NCI-H2227 (cell line): ENCODE data around the gene CDT1.
A peak's percentile ranks its signal among the peaks of the same experiment; 100 is the strongest.

Source experiments
- DNase-seq: peaks from one replicate; lab custom pipeline; 2025; ENCODE audit not compliant: unreplicated experiment; lab: John Stamatoyannopoulos, UW

The CDT1 gene

GRCh38 chr16:88804173-88804551 is 573 bp downstream of the CDT1 start:
- DNase-seq = no peak

DNA sequence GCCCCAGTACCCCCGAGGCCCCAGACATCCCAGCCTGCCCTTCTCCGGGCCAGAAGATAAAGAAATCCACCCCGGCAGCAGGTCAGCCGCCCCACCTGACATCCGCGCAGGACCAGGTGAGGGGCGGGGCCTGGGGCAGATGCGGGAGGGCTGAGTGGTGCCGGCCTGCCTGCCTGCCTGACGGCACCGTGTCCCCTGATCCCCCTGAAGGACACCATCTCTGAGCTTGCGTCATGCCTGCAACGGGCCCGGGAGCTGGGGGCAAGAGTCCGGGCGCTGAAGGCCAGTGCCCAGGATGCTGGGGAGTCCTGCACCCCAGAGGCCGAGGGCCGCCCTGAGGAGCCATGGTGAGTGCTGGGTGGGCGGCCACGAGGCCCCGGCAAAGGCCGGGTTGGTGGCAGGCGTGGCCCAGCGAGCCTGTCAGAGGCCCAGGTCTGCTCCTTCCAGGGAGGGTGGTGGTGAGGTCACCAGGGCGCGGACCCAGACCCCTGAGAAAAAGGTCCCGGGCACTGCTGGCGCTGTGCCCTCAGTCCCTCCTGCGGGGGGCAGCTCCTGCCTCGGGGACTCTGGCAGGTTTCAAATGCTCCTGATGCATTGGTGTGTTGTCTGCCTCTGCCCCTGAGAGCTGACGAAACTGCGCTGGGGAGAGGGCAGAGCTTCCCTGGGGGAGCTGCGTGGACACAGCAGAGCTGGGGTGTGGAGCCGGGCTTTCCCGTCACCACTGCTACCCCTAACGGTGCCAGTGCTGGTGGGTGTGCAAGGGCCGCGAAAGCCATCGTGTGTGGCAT is 1.2 kb downstream of the CDT1 start:
- DNase-seq = peak; percentile 38

DNA sequence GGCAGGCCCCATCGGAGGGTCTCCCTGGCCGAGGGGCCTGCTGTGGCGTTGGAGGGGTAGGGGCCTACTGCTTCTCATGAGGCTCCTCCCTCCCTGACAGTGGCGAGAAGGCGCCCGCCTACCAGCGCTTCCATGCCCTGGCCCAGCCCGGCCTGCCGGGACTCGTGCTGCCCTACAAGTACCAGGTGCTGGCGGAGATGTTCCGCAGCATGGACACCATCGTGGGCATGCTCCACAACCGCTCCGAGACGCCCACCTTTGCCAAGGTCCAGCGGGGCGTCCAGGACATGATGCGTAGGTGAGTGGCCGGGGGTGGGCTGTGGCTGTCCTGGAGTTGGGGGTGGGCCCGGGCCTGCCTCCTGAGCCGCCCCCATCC is 1.7 kb downstream of the CDT1 start:
- peak; percentile 17 for DNase-seq

DNA sequence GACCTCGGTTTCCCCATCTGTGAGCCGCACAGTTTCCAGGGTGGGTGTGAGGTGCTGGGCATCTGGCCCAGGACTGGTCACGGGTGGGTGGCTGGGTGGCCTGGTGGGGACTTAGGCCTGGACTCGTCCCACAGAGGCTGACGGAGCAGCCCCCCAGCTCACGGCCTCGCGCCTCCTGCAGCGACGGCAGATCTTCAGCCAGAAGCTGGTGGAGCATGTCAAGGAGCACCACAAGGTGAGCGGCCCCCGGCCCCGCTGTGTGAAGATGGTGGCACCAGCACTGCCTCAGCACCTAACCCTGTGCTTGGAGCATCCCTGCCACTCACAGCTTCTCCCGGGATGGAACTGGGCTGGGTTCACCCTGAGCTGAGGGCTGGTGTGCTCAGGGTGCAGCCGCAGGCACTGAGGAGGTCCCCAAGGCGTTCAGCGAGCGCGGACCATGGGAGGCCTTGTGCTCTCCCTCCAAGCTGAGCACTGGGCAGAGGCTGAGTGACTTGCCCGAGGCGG is 2.4 kb downstream of the CDT1 start:
- no peak for DNase-seq

DNA sequence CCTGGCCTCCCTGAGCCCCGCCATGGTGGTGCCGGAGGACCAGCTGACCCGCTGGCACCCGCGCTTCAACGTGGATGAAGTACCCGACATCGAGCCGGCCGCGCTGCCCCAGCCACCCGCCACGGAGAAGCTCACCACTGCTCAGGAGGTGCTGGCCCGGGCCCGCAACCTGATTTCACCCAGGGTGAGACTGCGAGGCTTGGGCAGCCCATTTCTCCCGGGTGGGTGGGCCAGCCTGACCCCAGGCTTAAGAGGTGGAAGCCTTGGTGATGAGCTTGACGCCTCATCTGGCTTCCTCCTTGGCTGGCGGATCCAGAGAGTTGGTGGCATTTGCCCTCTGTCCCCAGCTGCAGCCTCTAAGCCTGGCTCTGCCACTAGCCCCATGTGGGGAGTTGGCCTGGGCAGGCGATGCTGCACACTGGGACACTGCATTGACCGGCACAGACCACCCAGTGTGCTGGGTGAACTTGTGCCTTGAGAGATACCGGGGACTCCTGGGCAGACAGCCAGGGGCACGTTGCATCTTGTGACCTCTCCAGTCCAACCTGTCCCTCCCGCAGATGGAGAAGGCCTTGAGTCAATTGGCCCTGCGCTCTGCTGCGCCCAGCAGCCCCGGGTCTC is 3.0 kb downstream of the CDT1 start:
- no peak for DNase-seq

- no peak for DNase-seq
Measured at GRCh38 chr16:88807142-88807625, 3.6 kb downstream of the CDT1 start.

- DNase-seq = no peak
Measured at GRCh38 chr16:88807626-88808453, 4.3 kb downstream of the CDT1 start.

DNA sequence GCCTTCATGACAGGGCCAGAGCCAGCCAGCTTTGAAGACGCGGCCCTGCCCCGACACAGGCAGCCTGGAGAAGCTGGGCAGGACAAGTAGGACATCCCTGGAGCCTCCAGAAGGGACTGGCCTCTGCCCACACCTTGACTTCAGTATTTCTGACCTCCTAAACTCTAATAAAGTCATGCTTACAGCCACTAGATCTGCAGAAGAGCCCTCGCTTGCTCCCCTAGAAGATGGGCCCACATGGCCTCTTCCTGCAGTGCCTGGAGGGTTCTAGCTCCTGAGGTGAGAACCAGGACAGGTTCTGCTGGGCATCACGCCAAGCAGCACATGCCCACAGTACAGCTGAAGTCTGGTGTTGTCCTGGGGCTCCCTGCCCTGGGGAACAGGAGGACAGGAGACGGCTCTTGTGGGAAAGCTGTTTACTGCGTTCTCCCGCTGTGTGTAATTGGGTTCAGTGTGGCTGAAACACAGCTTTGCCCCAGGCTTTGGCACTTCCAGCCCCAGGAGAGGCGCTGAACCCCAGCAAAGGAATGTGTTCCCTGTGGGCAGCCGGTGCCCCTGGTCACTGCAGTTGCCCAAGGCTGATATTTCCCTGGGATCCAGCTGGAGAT is 5.6 kb downstream of the CDT1 start:
- DNase-seq = no peak

DNA sequence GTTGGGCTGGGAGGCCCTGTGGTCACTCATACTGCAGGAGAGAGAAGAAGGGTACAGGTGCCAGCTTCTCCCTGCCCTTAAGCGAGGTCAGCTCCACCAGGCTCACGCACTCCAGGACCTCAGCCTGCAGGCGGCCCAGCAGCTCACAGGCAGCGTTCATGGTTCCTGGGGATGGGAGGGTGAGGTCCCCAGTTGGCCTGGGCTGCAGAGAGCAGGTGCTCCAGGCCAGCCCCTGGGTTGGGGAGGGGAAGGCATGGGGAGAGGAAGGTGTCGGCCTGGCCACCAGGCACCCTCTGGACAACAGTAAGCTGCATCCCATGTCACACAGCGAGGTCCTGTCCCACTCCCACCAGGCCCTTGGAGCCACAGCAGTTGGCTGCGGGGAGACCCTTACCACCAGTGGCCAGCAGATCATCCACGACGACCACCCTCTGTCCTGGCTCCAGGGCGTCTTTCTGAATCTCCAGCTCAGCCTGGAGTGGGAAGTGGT is 6.1 kb downstream of the CDT1 start:
- no peak for DNase-seq

- DNase-seq = no peak
Measured at GRCh38 chr16:88810166-88810911, 6.8 kb downstream of the CDT1 start.

DNA sequence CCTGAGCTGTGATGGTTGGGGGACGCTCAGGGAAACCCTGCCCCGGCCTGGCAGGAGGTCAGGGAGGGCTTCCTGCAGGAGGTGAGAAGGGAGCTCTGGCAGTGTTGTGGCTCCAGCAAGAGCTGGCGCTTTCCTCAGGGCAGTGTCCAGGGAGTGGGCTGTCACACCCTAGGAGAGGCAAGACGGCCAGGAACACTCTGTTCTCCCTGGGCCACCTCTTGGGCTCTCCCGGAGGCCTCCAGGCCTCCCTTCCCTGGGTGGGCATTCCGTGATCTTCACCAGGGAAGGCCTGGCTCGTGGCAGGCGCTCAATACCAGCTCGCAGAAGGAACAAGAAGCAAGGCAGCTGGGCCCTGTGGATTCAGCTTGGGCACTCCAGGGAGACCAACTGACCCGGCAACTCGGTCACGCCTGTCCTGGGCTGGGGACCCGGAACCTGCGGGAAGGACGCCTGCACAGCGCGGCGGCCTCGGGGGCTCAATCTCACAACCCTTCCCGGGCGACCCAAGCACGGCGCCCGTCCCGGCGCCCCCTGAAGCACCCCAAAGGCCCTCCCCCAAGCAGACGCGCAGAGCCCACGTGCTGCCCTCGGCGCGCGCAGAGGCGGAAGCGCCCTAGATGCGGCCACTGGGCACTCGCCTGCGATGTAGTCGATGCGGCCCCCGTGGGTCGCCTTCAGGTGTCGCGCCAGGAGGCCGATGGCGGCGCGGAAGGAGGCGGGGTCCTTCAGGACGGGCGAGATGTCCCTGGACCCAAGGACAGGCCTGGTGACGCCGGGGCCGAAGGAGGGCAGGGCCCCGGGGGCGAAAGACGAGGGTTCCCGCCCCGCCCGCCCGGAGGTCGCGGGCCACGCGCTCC is 7.6 kb downstream of the CDT1 start:
- DNase-seq = peak; percentile 88

- DNase-seq = peak; percentile 91
Measured at GRCh38 chr16:88811769-88812512, 8.4 kb downstream of the CDT1 start, which contains the start of gene APRT. TSS of gene APRT (minus strand) at chr16:88811928. CDS start at chr16:88811899, 29 bp downstream.

- peak; percentile 40 for DNase-seq
Measured at GRCh38 chr16:88812513-88813268, 9.1 kb downstream of the CDT1 start.

- DNase-seq = no peak
Measured at GRCh38 chr16:88813269-88814143, 9.9 kb downstream of the CDT1 start.

DNA sequence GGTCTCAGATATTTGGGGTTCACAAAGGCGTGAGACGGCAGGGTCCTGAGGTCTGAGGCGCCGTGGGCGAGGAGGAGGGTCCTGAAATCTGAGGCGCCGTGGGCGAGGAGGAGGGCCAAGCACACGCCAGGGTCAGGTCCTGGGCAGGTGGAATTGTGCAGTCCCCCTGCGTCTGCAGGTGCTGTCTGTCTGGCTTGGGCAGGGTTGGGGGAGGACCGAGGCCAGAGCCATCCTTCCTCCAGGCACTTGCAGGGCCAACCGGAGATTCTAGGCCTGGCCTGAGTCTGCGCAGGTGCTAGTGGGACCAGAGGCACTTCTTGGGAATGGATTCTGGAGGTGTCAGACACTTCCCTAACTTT is 10.5 kb downstream of the CDT1 start:
- DNase-seq = no peak

GRCh38 chr16:88815227-88815626 is 11.6 kb downstream of the CDT1 start:
- DNase-seq = no peak
